Loucy (cell line): ENCODE data around the gene MACROH2A1.
A peak's percentile ranks its signal among the peaks of the same experiment; 100 is the strongest.

Source experiments
- H2AFZ ChIP-seq: fragments of 200-600 bp; sonication (generic); 2 replicates; pipeline ENCODE4 v1.6.0; 2016; ENCODE audit warnings: antibody characterized with exemption, mild to moderate bottlenecking, low read length, moderate library complexity
- H3F3A ChIP-seq: fragments of 200-600 bp; 2 replicates; pipeline ENCODE4 v1.6.0; 2016; ENCODE audit warnings: antibody characterized with exemption, low read depth, mild to moderate bottlenecking
- H3K27me3 ChIP-seq: fragments of 200-600 bp; sonication (generic); 2 replicates; pipeline ENCODE4 v1.6.1; 2014; ENCODE audit warnings: low read length, mild to moderate bottlenecking; ENCODE audit not compliant: insufficient read depth, poor library complexity, severe bottlenecking
- H3K36me3 ChIP-seq: fragments of 200-600 bp; sonication (generic); 2 replicates; pipeline ENCODE4 v1.6.1; 2016; ENCODE audit warnings: low read length; ENCODE audit not compliant: insufficient read depth
- H3K4me1 ChIP-seq: fragments of 200-600 bp; sonication (generic); 2 replicates; pipeline ENCODE4 v1.5.1; 2014; ENCODE audit warnings: low read length, mild to moderate bottlenecking; ENCODE audit not compliant: insufficient read depth, poor library complexity, severe bottlenecking
- H3K4me2 ChIP-seq: fragments of 200-600 bp; sonication (generic); 2 replicates; pipeline ENCODE4 v1.6.0; 2014; ENCODE audit warnings: antibody characterized with exemption, low read length, low read depth, mild to moderate bottlenecking; ENCODE audit not compliant: poor library complexity, severe bottlenecking
- H3K4me3 ChIP-seq: fragments of 200-600 bp; sonication (generic); 2 replicates; pipeline ENCODE4 v1.5.1; 2014; ENCODE audit warnings: low read length, mild to moderate bottlenecking, mixed read lengths; ENCODE audit not compliant: poor library complexity, severe bottlenecking
- H3K79me2 ChIP-seq: fragments of 200-600 bp; sonication (generic); 2 replicates; pipeline ENCODE4 v1.6.1; 2014; ENCODE audit warnings: low read length; ENCODE audit not compliant: insufficient read depth
- H3K9ac ChIP-seq: fragments of 200-600 bp; sonication (generic); 2 replicates; pipeline ENCODE4 v1.6.0; 2014; ENCODE audit warnings: mild to moderate bottlenecking, low read depth, low read length, moderate library complexity; ENCODE audit not compliant: poor library complexity, severe bottlenecking
- H3K9me2 ChIP-seq: fragments of 200-600 bp; sonication (generic); replicated peaks from 2 replicates; pipeline ENCODE4 v1.6.1; 2016; ENCODE audit warnings: low read depth, low read length, mixed read lengths
- H3K9me3 ChIP-seq: fragments of 200-600 bp; sonication (generic); 2 replicates; pipeline ENCODE4 v1.6.1; 2014; ENCODE audit warnings: mild to moderate bottlenecking, antibody characterized with exemption, low read length, low read depth; ENCODE audit not compliant: insufficient read depth
- H4K20me1 ChIP-seq: fragments of 200-600 bp; sonication (generic); 2 replicates; pipeline ENCODE4 v1.6.0; 2014; ENCODE audit warnings: antibody characterized with exemption, low read length, mild to moderate bottlenecking; ENCODE audit not compliant: insufficient read depth, poor library complexity, severe bottlenecking
- EZH2phosphoT487 ChIP-seq: fragments of 200-600 bp; IDR thresholded peaks from 2 replicates; pipeline ENCODE4 v1.6.1; 2018; ENCODE audit warnings: antibody characterized with exemption, mild to moderate bottlenecking, moderate library complexity, borderline replicate concordance
- TF ChIP-seq, protein P1 (sequence below): fragments of 200-600 bp; sonication (generic); conservative IDR thresholded peaks from 2 replicates; pipeline ENCODE4 v1.5.1; 2014; ENCODE audit warnings: mild to moderate bottlenecking, antibody characterized with exemption, low read length

Gene MACROH2A1

DNA sequence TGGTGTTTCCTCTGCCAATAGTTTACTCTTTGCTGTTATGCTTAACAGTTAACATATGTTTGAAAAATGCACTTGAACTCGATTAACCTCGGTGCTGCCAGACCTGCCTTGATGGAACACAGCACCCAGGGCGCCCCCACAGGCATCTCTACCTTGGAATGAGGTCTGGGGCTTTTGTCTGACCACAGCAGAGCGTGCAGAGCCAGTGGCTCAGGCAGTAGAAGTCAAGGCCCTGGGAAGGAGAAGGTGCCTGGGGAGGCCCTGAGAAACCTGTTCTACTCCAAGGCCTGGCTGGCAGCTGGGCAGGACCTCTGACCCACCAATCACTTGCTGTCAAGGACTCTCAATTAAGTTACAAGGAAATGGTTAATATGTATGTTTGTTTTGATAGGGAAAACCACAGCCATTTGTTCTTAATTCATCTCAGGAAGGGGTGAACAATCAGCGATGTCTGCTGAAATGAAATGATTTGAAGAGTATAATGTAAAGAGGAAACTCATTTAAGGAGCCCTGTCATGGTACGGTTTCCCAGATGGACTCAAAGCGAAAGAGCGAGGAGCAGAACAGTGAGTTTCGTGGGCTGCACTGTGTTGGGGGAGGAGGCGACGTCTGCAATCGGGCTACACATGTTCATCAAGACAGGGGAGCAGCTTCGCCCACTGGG is 21.9 kb downstream of the MACROH2A1 start:
- Histone ChIP-seq H3F3A (peaks cover 52% of the 10 kb centered on the region), H4K20me1 (peaks cover 41% of the 10 kb centered on the region), H3K4me3 (peak overlapping the region; percentile 65), H3K9me2 (no peaks in the 10 kb centered on the region), H2AFZ (no peak overlapping the region), H3K79me2 (peaks cover 85% of the 10 kb centered on the region), H3K9ac (peak overlapping the region; percentile 91), H3K4me2 (peak overlapping the region; percentile 83), H3K27me3 (no peaks in the 10 kb centered on the region), H3K4me1 (peaks cover 85% of the 10 kb centered on the region), H3K9me3 (no peaks in the 10 kb centered on the region), H3K36me3 (peaks cover 83% of the 10 kb centered on the region)
- TF ChIP-seq, protein P1, sequence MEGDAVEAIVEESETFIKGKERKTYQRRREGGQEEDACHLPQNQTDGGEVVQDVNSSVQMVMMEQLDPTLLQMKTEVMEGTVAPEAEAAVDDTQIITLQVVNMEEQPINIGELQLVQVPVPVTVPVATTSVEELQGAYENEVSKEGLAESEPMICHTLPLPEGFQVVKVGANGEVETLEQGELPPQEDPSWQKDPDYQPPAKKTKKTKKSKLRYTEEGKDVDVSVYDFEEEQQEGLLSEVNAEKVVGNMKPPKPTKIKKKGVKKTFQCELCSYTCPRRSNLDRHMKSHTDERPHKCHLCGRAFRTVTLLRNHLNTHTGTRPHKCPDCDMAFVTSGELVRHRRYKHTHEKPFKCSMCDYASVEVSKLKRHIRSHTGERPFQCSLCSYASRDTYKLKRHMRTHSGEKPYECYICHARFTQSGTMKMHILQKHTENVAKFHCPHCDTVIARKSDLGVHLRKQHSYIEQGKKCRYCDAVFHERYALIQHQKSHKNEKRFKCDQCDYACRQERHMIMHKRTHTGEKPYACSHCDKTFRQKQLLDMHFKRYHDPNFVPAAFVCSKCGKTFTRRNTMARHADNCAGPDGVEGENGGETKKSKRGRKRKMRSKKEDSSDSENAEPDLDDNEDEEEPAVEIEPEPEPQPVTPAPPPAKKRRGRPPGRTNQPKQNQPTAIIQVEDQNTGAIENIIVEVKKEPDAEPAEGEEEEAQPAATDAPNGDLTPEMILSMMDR: no peak
- TF ChIP-seq EZH2phosphoT487: no peak

- no peaks in the 10 kb centered on the region for H3K27me3 ChIP-seq
- H3K4me2 ChIP-seq: peak overlapping the region; percentile 83
- peak overlapping the region; percentile 91 for H3K9ac ChIP-seq
- peaks cover 28% of the 10 kb centered on the region for H4K20me1 ChIP-seq
- H3K9me3 ChIP-seq: no peaks in the 10 kb centered on the region
- H3K9me2 ChIP-seq: no peaks in the 10 kb centered on the region
- H3K36me3 ChIP-seq: peaks cover 82% of the 10 kb centered on the region
- peaks cover 86% of the 10 kb centered on the region for H3K79me2 ChIP-seq
- peak overlapping the region; percentile 65 for H3K4me3 ChIP-seq
- H3F3A ChIP-seq: peaks cover 60% of the 10 kb centered on the region
- TF ChIP-seq, protein P1: no peak
- TF ChIP-seq EZH2phosphoT487: no peak
- H3K4me1 ChIP-seq: peaks cover 94% of the 10 kb centered on the region
- H2AFZ ChIP-seq: no peak overlapping the region
These were observed 23.8 kb downstream of the MACROH2A1 start for GRCh38 chr5:135375040-135375793.

DNA sequence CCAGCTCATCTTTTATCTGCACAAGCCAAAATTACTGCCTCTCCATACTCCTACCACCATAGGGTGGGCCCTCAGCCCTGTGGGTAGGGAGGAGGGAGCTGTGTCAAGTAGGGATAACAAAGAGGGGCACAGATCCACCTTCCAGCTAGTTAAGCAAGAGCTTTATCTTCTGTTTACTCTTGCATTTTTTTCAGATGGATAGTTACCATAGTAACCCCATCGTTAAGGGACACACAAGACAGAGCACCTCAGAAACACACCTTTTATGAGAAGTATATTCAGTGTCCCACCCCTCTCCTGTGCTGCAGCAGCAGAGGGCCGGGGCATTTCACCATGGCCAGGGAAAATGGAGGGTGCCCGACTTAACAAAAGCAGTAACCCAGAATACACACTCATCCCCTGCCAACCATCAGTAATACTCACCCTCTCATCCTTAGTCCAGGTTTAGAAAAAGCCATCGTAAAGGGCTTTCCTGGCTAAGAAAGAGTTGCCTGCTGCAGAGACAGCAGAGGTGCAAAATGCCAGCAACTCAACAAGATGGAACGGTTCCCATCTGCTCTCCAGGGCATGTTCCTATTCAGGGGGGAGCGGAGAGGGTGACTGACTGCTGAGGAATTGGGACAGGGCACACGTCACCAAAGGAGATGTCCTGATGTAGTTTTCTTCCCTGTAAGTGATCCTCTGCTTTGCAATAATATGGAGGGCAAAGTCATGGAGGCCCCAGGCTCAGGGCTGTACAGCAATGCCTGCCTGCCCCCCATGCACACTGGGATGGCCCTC is 25.1 kb downstream of the MACROH2A1 start:
- Histone ChIP-seq H3K79me2 (peaks cover 86% of the 10 kb centered on the region), H3K27me3 (no peaks in the 10 kb centered on the region), H2AFZ (no peak overlapping the region), H3K36me3 (peaks cover 82% of the 10 kb centered on the region), H3F3A (peaks cover 48% of the 10 kb centered on the region), H3K9ac (peak overlapping the region; percentile 91), H3K9me2 (no peaks in the 10 kb centered on the region), H3K4me1 (peaks cover 90% of the 10 kb centered on the region), H3K4me2 (peak overlapping the region; percentile 83), H3K4me3 (peak overlapping the region; percentile 65), H4K20me1 (peaks cover 15% of the 10 kb centered on the region), H3K9me3 (no peaks in the 10 kb centered on the region)
- TF ChIP-seq, protein P1: no peak
- TF ChIP-seq EZH2phosphoT487: no peak
